Measurements from ENCODE around the gene KLHL26.

DNA sequence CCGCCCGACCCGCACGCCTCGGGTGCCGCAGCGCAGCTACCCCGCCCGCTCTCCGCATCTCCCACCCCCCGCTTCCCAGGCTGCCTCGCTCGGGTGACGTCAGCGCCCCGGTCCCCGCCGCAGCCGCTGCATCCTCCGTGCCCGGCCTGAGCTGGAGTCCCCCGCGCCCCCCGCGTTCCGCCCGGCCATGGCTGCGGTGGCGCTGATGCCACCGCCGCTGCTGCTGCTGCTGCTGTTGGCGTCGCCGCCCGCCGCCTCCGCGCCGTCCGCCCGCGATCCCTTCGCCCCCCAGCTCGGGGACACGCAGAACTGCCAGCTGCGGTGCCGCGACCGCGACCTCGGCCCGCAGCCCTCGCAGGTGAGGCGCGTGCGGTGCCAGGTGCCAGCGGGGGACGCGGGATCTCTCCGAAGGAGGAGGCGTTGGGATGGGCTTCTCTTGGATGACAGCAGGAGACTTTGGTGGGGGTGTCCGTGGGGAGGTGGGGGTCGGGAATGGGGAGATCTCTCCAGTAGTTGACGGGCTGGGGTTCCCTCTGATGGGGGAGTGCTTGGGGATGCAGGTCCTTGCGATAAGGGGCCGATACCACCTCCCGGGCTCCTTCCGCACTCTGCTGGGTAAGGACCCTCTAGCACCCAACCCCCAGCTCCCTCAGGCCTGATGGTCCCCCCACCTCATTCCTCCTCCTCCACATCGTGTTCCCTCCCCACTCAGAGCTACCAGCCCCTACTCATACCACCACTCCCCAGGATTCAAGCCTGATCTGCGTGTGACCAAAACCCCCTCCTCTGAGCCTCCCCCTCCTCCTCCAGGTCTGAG is 23.8 kb upstream of the KLHL26 start, which contains the start of gene TMEM59L:
- TF ChIP-seq CTCF (IDR thresholded peaks at IDR 0.05) = no peak
- TF ChIP-seq POLR2A (IDR thresholded peaks at IDR 0.05) = no peak

Measured in thyroid gland (tissue), 4 donors.